ENCODE data around the gene TMUB1. TPM values are rescaled to one million over a fixed set of nuclear protein-coding genes. Genes with fewer than 3 reads are reported as not detected.

Gene TMUB1
- total and polyA plus RNA-seq, 9 of the 15 experiments (the other 6 are each of a cell fraction or from before 2014, with no cell fraction given), result 0.14 to 241 (median 74.1) TPM

- TF ChIP-seq ZNF175 (CRISPR knock-in tag; IDR thresholded peaks at IDR 0.05; ENCODE audit: low read depth) (0 out of 2 replicates have a peak, but pooled peaks have one; percentile 42), RB1 (IDR thresholded peaks at IDR 0.05; ENCODE audit: low read depth) (no peak), SMAD3 (CRISPR knock-in tag; conservative IDR thresholded peaks at IDR 0.05) (no peak), CBFB (CRISPR knock-in tag; IDR thresholded peaks at IDR 0.05) (0 out of 2 replicates have a peak, but pooled peaks have one; percentile 27), FOXM1 (IDR thresholded peaks at IDR 0.05; ENCODE audit: low read depth) (no peak), FOXM1 (CRISPR knock-in tag; IDR thresholded peaks at IDR 0.05; ENCODE audit: low read depth) (no peak), SP2 (IDR thresholded peaks at IDR 0.05; ENCODE audit: extremely low read depth, low read depth, low read length, poor library complexity, severe bottlenecking) (no peak), MTF1 (CRISPR knock-in tag; IDR thresholded peaks at IDR 0.05; ENCODE audit: borderline replicate concordance) (no peak), CUX1 (CRISPR knock-in tag; IDR thresholded peaks at IDR 0.05) (no peak), CBX2 (IDR thresholded peaks at IDR 0.05; ENCODE audit: insufficient read depth, low read length, poor library complexity, severe bottlenecking) (no peak), E2F8 (IDR thresholded peaks at IDR 0.05; ENCODE audit: low read depth, partially characterized antibody) (no peak), HMBOX1 (IDR thresholded peaks at IDR 0.05) (no peak), RBM22 (IDR thresholded peaks at IDR 0.05; ENCODE audit: low read depth, low read length, poor library complexity, severe bottlenecking) (no peak), ZNF12 (CRISPR knock-in tag; IDR thresholded peaks at IDR 0.05) (no peak), NUFIP1 (IDR thresholded peaks at IDR 0.05; ENCODE audit: partially characterized antibody) (no peak), POLR2B (IDR thresholded peaks at IDR 0.05; ENCODE audit: low read depth, partially characterized antibody) (no peak), ZNF512 (tag; IDR thresholded peaks at IDR 0.05) (no peak), TRIM24 (IDR thresholded peaks at IDR 0.05) (no peak), ELF2 (CRISPR knock-in tag; IDR thresholded peaks at IDR 0.05) (no peak)
Observed at GRCh38 chr7:151091431-151091830, 8.1 kb upstream of the TMUB1 start (continued).

Measured in K562 (cell line).